Duodenal mucosa (tissue), 2 donors: ENCODE data around the gene GSTT2B.
"Not testable (repeated sequence)": the region's sequence is repeated elsewhere in the genome, so short reads cannot be mapped to it uniquely, and the experiment has no call there.

Experiments
- H3K27ac ChIP-seq: one replicate; pipeline ENCODE4 v1.7.0; 2013; ENCODE audit warnings: low read depth, low read length
- H3K27me3 ChIP-seq, 2 donors: one replicate each; pipeline ENCODE4 v1.7.0; 2013; ENCODE audit warnings: low read length in 2 of 2, control low read depth in 1 of 2; ENCODE audit not compliant: insufficient read depth in 2 of 2, control insufficient read depth in 1 of 2
- H3K36me3 ChIP-seq, 2 donors: one replicate each; pipeline ENCODE4 v1.7.0; 2013; ENCODE audit warnings: low read length in 2 of 2, control low read depth in 1 of 2; ENCODE audit not compliant: insufficient read depth in 2 of 2, control insufficient read depth in 1 of 2
- H3K4me1 ChIP-seq, 2 donors: one replicate each; pipeline ENCODE4 v1.7.0; 2013; ENCODE audit warnings: low read length in 2 of 2, control low read depth in 1 of 2; ENCODE audit not compliant: insufficient read depth in 2 of 2, control insufficient read depth in 1 of 2
- H3K4me3 ChIP-seq, 2 donors: one replicate each; pipeline ENCODE4 v1.7.0; 2013; ENCODE audit warnings: low read length in 2 of 2, low read depth in 1 of 2
- H3K9ac ChIP-seq, 2 donors: one replicate each; pipeline ENCODE4 v1.7.0; 2013; ENCODE audit warnings: low read length in 2 of 2, low read depth in 1 of 2
- H3K9me3 ChIP-seq, 2 donors: one replicate each; pipeline ENCODE4 v1.7.0; 2013; ENCODE audit warnings: low read length in 2 of 2, control low read depth in 1 of 2; ENCODE audit not compliant: control insufficient read depth in 1 of 2

The GSTT2B gene

GRCh38 chr22:23969071-23969470, 8.1 kb upstream of the GSTT2B start:
- Histone ChIP-seq H3K27ac (no peak overlapping the region), H3K9ac (no peak overlapping the region), H3K4me3 (no peak overlapping the region), H3K27me3 (no peaks in the 10 kb centered on the region), H3K9me3 (no peaks in the 10 kb centered on the region), H3K36me3 (peaks cover 22 to 29% of the 10 kb centered on the region in 2 donors), H3K4me1 (peaks cover 0 to 21% of the 10 kb centered on the region in 2 donors)

GRCh38 chr22:23966568-23966967, 5.6 kb upstream of the GSTT2B start, which contains the start of gene DDTL:
TSS of gene DDTL (plus strand) at chr22:23966888. CDS start at chr22:23966915, 27 bp downstream.
- not testable (repeated sequence) for H3K4me3 ChIP-seq, H3K27ac ChIP-seq, H3K9ac ChIP-seq, H3K9me3 ChIP-seq, H3K27me3 ChIP-seq
- peaks cover 17 to 26% of the 10 kb centered on the region in 2 donors for H3K36me3 ChIP-seq
- H3K4me1 ChIP-seq, result peaks cover 0 to 16% of the 10 kb centered on the region in 2 donors

- H3K9ac ChIP-seq, H3K9me3 ChIP-seq, H3K27ac ChIP-seq, H3K27me3 ChIP-seq, H3K4me3 ChIP-seq: not testable (repeated sequence)
- Histone ChIP-seq H3K4me1 (peaks cover 0 to 13% of the 10 kb centered on the region in 2 donors), H3K36me3 (peaks cover 12 to 21% of the 10 kb centered on the region in 2 donors)
Observed at GRCh38 chr22:23966094-23966493, 5.1 kb upstream of the GSTT2B start.

- H3K9ac ChIP-seq, result not testable (repeated sequence)
Observed at GRCh38 chr22:23956301-23956900, 4.6 kb downstream of the GSTT2B start.

GRCh38 chr22:23955886-23956285, 5.1 kb downstream of the GSTT2B start:
- H3K9me3 ChIP-seq, H3K4me3 ChIP-seq, H3K27ac ChIP-seq, H3K27me3 ChIP-seq, H3K4me1 ChIP-seq, H3K9ac ChIP-seq, H3K36me3 ChIP-seq: not testable (repeated sequence)

More at GRCh38 chr22:23956301-23956900, 4.6 kb downstream of the GSTT2B start:
- not testable (repeated sequence) for H3K4me1 ChIP-seq, H3K4me3 ChIP-seq, H3K27ac ChIP-seq, H3K9me3 ChIP-seq, H3K27me3 ChIP-seq, H3K36me3 ChIP-seq

GRCh38 chr22:23954991-23955305, 6.0 kb downstream of the GSTT2B start:
- not testable (repeated sequence) for H3K9ac ChIP-seq, H3K4me3 ChIP-seq, H3K9me3 ChIP-seq, H3K4me1 ChIP-seq, H3K27ac ChIP-seq, H3K27me3 ChIP-seq, H3K36me3 ChIP-seq

- H3K27ac ChIP-seq, H3K9ac ChIP-seq, H3K4me1 ChIP-seq, H3K27me3 ChIP-seq, H3K36me3 ChIP-seq, H3K4me3 ChIP-seq, H3K9me3 ChIP-seq: not testable (repeated sequence)
Observed at GRCh38 chr22:23954193-23954990, 6.6 kb downstream of the GSTT2B start.

- H3K27ac ChIP-seq, H3K4me3 ChIP-seq, H3K4me1 ChIP-seq, H3K9ac ChIP-seq, H3K9me3 ChIP-seq, H3K36me3 ChIP-seq, H3K27me3 ChIP-seq: not testable (repeated sequence)
Observed at GRCh38 chr22:23953485-23953884, 7.5 kb downstream of the GSTT2B start.

GRCh38 chr22:23952794-23953405, 8.1 kb downstream of the GSTT2B start:
- H3K36me3 ChIP-seq, H3K4me3 ChIP-seq, H3K27ac ChIP-seq, H3K27me3 ChIP-seq, H3K9ac ChIP-seq, H3K4me1 ChIP-seq, H3K9me3 ChIP-seq: not testable (repeated sequence)

- H3K9ac ChIP-seq, H3K27ac ChIP-seq, H3K9me3 ChIP-seq, H3K4me1 ChIP-seq, H3K4me3 ChIP-seq, H3K27me3 ChIP-seq, H3K36me3 ChIP-seq: not testable (repeated sequence)
Observed at GRCh38 chr22:23951383-23951782, 9.6 kb downstream of the GSTT2B start.
